Endothelial cell of umbilical vein (primary cell): ENCODE results near the gene TFAP2E.

ENCODE experiments used
- CTCF ChIP-seq, 2 donors: IDR thresholded peaks; 1 replicate in 1 of 2; 2 replicates in 1 of 2; pipeline ENCODE4 v1.5.1; 2011; ENCODE audit warnings: low read length in 2 of 2, mild to moderate bottlenecking in 2 of 2, moderate library complexity in 2 of 2, control low read depth in 1 of 2, inconsistent platforms in 1 of 2, low read depth in 1 of 2; ENCODE audit not compliant: insufficient read depth in 1 of 2; ENCODE audit errors: extremely low read depth in 1 of 2
- EZH2 ChIP-seq: IDR thresholded peaks from 2 replicates; pipeline ENCODE4 v1.6.1; 2012; ENCODE audit warnings: borderline replicate concordance, low read depth, mild to moderate bottlenecking, moderate library complexity, low read length, inconsistent platforms; ENCODE audit not compliant: severe bottlenecking
- GATA2 ChIP-seq: IDR thresholded peaks from 2 replicates; pipeline ENCODE4 v1.7.0; 2011; ENCODE audit warnings: low read depth, mild to moderate bottlenecking, moderate library complexity, mixed read lengths, low read length; ENCODE audit not compliant: insufficient read length, insufficient read depth
- POLR2A ChIP-seq: IDR thresholded peaks from 2 replicates; pipeline ENCODE4 v1.6.1; 2012; ENCODE audit warnings: low read depth, mild to moderate bottlenecking, control low read depth, low read length
- POLR2AphosphoS5 ChIP-seq: IDR thresholded peaks from 2 replicates; pipeline ENCODE4 v1.6.1; 2012; ENCODE audit warnings: low read depth, mild to moderate bottlenecking, control low read depth, low read length, moderate library complexity; ENCODE audit not compliant: insufficient read depth

- no peak for TF ChIP-seq CTCF (IDR thresholded peaks at IDR 0.05; ENCODE audit: extremely low read depth in 1 of 2, insufficient read depth in 1 of 2, low read depth in 1 of 2, low read length in 2 of 2)
- no peak for TF ChIP-seq POLR2A
- TF ChIP-seq POLR2AphosphoS5: no peak
- TF ChIP-seq EZH2: no peak
- no peak for TF ChIP-seq GATA2
Measured at GRCh38 chr1:35600593-35600992, 27.5 kb downstream of the TFAP2E start.
